GM12864 (cell line): ENCODE data around the gene SURF2.

Source experiments
- DNase-seq: peaks from one replicate; pipeline ENCODE4 v3.0.0-alpha.2; 2011; ENCODE audit warnings: low read depth
- H3K4me3 ChIP-seq: 2 replicates; pipeline ENCODE4 v1.5.1; 2011; ENCODE audit warnings: mild to moderate bottlenecking, low read depth, low read length, control low read depth
- CTCF ChIP-seq: IDR thresholded peaks from 2 replicates; pipeline ENCODE4 v1.5.1; 2011; ENCODE audit warnings: low read depth, mild to moderate bottlenecking, moderate library complexity, low read length, control low read depth, inconsistent platforms; ENCODE audit errors: missing control alignments

The SURF2 gene

DNA sequence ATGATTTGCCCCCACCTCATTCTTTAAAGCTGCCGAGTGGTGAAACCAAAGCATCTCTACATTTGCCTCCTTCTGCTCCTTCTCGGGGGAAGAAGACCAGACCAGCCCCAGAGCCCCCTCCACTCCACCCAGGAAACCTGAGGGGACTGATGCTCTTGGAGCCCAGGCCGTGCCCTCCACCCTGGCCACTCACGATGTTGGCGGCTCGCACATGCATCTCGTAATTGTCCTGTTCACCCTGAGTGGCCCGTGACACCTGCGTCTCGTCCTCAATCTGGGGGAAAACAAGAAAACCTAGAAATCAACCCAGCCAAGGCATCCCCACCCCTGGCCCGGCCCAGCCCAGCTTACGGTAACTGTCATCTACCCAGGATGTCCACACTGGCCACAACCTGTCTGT is 11.4 kb upstream of the SURF2 start:
- TF ChIP-seq CTCF, result no peak
- H3K4me3 ChIP-seq, result no peak overlapping the region
- no peak for DNase-seq

GRCh38 chr9:133345596-133345995 is 10.8 kb upstream of the SURF2 start:
- TF ChIP-seq CTCF, result no peak
- no peak overlapping the region for H3K4me3 ChIP-seq

DNA sequence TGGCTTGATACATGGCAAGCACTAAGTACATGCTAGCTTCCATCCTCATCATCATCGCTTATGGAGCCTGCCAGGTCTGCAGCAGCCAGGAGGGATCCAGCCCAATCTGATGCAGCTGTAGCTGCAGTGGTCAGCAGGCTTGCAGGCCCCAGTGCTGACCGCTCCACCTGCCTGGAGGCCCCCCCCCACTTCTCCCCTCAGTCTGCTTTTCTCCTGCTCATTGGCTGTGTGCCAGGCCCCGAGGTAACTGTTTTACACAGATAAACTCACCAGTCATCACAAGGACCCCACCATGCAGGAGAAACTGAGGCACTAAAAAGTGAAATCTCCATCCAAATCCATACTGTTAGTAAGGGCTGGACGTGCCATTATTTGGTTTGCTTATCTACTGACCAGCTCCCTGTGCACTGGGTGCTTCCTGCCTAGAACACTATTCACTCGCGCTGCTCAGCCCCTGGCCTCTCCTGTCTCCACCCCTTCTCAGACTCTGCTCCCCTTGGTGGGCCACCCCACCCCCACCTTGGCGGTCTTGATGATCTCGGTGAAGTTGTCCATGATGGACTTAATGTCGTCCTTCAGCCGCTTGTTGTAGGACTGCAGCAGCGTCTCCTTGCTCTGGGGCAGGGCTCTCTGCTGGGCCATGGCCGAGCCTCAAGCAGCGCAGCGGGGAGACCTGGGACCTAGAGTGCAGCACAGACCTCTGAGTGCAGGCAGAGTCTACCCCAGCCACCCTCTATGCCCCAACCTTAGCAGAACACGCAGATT is 10.1 kb upstream of the SURF2 start:
- H3K4me3 ChIP-seq, result peak overlapping the region; percentile 97
- DNase-seq, result no peak
- no peak for TF ChIP-seq CTCF

More at GRCh38 chr9:133345596-133345995, 10.8 kb upstream of the SURF2 start:
- no peak for DNase-seq

DNA sequence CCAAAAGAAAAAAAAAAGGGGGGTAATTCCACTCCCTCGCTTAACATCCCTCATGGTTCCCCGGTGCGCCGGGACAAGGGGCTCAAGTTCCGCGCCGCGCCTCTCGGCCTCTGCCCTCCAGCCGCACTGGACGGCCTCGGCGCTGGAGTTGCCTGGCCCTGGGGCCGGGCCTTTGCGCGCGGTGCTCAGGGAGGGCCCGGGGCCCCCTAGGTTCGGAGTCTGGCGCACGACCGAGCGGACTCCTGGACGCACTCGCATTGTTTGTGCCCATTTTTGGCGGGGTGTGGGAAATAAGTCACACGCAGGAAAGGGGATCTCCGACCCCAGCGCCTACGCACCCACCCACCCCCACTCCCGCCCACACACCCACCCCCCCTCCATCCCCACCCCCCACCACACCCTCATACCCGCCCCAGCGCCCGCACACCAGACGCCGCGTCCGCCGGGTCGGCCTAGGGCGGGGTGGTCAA is 8.8 kb upstream of the SURF2 start:
- TF ChIP-seq CTCF, result no peak
- peak overlapping the region; percentile 97 for H3K4me3 ChIP-seq
- no peak for DNase-seq

- TF ChIP-seq CTCF, result peak; percentile 1
- peak within 1 kb of the TSS; percentile 97 for H3K4me3 ChIP-seq
- peak; percentile 92 for DNase-seq
Observed at GRCh38 chr9:133347985-133348717, 8.2 kb upstream of the SURF2 start, which contains the start of the genes MED22 and RPL7A. TSS of gene MED22 (minus strand) at chr9:133348131. CDS start at chr9:133346662, 1,469 bp downstream. TSS of gene RPL7A (plus strand) at chr9:133348218. CDS start at chr9:133348244, 26 bp downstream.

- no peak for DNase-seq
- H3K4me3 ChIP-seq, result peak overlapping the region; percentile 97
- no peak for TF ChIP-seq CTCF
Observed at GRCh38 chr9:133348718-133349573, 7.4 kb upstream of the SURF2 start.
